CD14-positive monocyte (primary cell): ENCODE measurements around the gene TMEM247. TPM values are rescaled to one million over a fixed set of nuclear protein-coding genes. Genes with fewer than 3 reads are reported as not detected.

Source experiments
- DNase-seq, 3 donors: peaks; one replicate each; pipeline ENCODE4 v3.0.0-alpha.2; 2011 to 2022
- H2AFZ ChIP-seq: 2 replicates; pipeline ENCODE4 v1.6.0; 2012; ENCODE audit warnings: mild to moderate bottlenecking, low read depth, low read length, inconsistent platforms; ENCODE audit not compliant: insufficient read depth, poor library complexity, severe bottlenecking
- H3K27ac ChIP-seq, 2 donors: 1 replicate in 1 of 2; 2 replicates in 1 of 2; pipeline ENCODE4 v1.5.1; 2012 to 2013; ENCODE audit warnings: low read length in 2 of 2, control low read depth in 1 of 2, inconsistent platforms in 1 of 2, low read depth in 1 of 2, mild to moderate bottlenecking in 1 of 2
- H3K27me3 ChIP-seq, 2 donors: one replicate each; pipeline versions ENCODE4 v1.6.0 to v1.6.1; 2011 to 2013; ENCODE audit warnings: low read length in 2 of 2; ENCODE audit not compliant: control insufficient read depth in 2 of 2, insufficient read depth in 2 of 2
- H3K36me3 ChIP-seq, 2 donors: replicated peaks in 1 of 2; 1 replicate in 1 of 2; 2 replicates in 1 of 2; pipeline versions ENCODE4 v1.5.1 to v1.6.1; 2012 to 2013; ENCODE audit warnings: low read length in 2 of 2, control low read depth in 1 of 2, inconsistent platforms in 1 of 2, mild to moderate bottlenecking in 1 of 2; ENCODE audit not compliant: insufficient read depth in 2 of 2, control insufficient read depth in 1 of 2
- H3K4me1 ChIP-seq, 2 donors: 1 replicate in 1 of 2; 2 replicates in 1 of 2; pipeline versions ENCODE4 v1.5.1 to v1.6.1; 2012 to 2013; ENCODE audit warnings: low read length in 2 of 2, control low read depth in 1 of 2, inconsistent platforms in 1 of 2, mild to moderate bottlenecking in 1 of 2, moderate library complexity in 1 of 2; ENCODE audit not compliant: insufficient read depth in 2 of 2, control insufficient read depth in 1 of 2
- H3K4me2 ChIP-seq: replicated peaks from 2 replicates; pipeline ENCODE3; 2012; ENCODE audit warnings: low read length, moderate library complexity, mild to moderate bottlenecking; ENCODE audit not compliant: poor library complexity, severe bottlenecking; ENCODE audit errors: extremely low read depth
- H3K4me3 ChIP-seq, 3 experiments: fragments of 200-600 bp in 1 of 3; sonication (generic) in 1 of 3; replicated peaks in 1 of 3; 1 replicate in 2 of 3; 2 replicates in 1 of 3; pipeline ENCODE4 v1.5.1; 2011 to 2013; ENCODE audit warnings: low read length in 3 of 3, mild to moderate bottlenecking in 3 of 3, control low read depth in 2 of 3, low read depth in 2 of 3, inconsistent platforms in 1 of 3, moderate library complexity in 1 of 3
- H3K79me2 ChIP-seq: 2 replicates; pipeline ENCODE4 v1.6.0; 2012; ENCODE audit warnings: mild to moderate bottlenecking, control low read depth, inconsistent platforms, low read length, moderate library complexity; ENCODE audit not compliant: insufficient read depth
- H3K9ac ChIP-seq: 2 replicates; pipeline ENCODE4 v1.6.0; 2017; ENCODE audit warnings: low read length, mild to moderate bottlenecking; ENCODE audit not compliant: insufficient read depth, poor library complexity, severe bottlenecking
- H3K9me3 ChIP-seq, 2 donors: replicated peaks in 1 of 2; 1 replicate in 1 of 2; 2 replicates in 1 of 2; pipeline versions ENCODE4 v1.5.1 to v1.6.1; 2012 to 2013; ENCODE audit warnings: low read length in 2 of 2, control low read depth in 1 of 2; ENCODE audit not compliant: control insufficient read depth in 1 of 2, insufficient read depth in 1 of 2
- H4K20me1 ChIP-seq: 2 replicates; pipeline ENCODE4 v1.6.0; 2012; ENCODE audit warnings: mild to moderate bottlenecking, low read length, control low read depth, moderate library complexity; ENCODE audit not compliant: insufficient read depth
- H3K27ac Mint-ChIP-seq, 7 donors: one replicate each; pipeline ENCODE4 v1.8.0; 2020; ENCODE audit warnings: mild to moderate bottlenecking in 7 of 7, mixed read lengths in 7 of 7, moderate library complexity in 6 of 7, inconsistent platforms in 2 of 7
- H3K27me3 Mint-ChIP-seq, 3 donors: one replicate each; pipeline ENCODE4 v1.8.0; 2021 to 2022; ENCODE audit warnings: low read depth in 3 of 3, mild to moderate bottlenecking in 3 of 3, mixed read lengths in 3 of 3, moderate library complexity in 3 of 3, inconsistent platforms in 1 of 3
- H3K36me3 Mint-ChIP-seq, 2 donors: one replicate each; pipeline ENCODE4 v1.8.0; 2020; ENCODE audit warnings: mixed read lengths in 2 of 2, inconsistent platforms in 1 of 2, mild to moderate bottlenecking in 1 of 2
- H3K4me1 Mint-ChIP-seq: one replicate; pipeline ENCODE4 v1.8.0; 2020; ENCODE audit warnings: mild to moderate bottlenecking, mixed read lengths
- H3K4me3 Mint-ChIP-seq, 2 donors: one replicate each; pipeline ENCODE4 v1.8.0; 2020; ENCODE audit warnings: mild to moderate bottlenecking in 2 of 2, mixed read lengths in 2 of 2, moderate library complexity in 1 of 2
- H3K9me3 Mint-ChIP-seq, 7 donors: one replicate each; pipeline ENCODE4 v1.8.0; 2020 to 2022; ENCODE audit warnings: mixed read lengths in 7 of 7, mild to moderate bottlenecking in 6 of 7, moderate library complexity in 6 of 7, inconsistent platforms in 2 of 7
- WGBS: methylation state at CpG from one replicate; pipeline ENCODE4 v1.1.5; 2013; ENCODE audit warnings: missing lambda C conversion rate; ENCODE audit not compliant: insufficient coverage; 5-methylcytosine and 5-hydroxymethylcytosine counted together
- intact Hi-C, 2 donors: fragments of 100-400 bp; cut with micrococcal nuclease; formaldehyde crosslinking; loops; one replicate each; pipeline versions ENCODE4 v1.15.0 to v1.15.1; 2023
- polyA plus RNA-seq, 3 donors: library from polyadenylated mRNA; depleted of rRNA in 1 of 3; unstranded in 2 of 3; stranded (reverse) in 1 of 3; fragments of 300-500 nt in 2 of 3; fragments of >200 nt in 1 of 3; fragmentation: Illumina TruSeq in 2 of 3; gene quantifications; 1 replicate in 2 of 3; 2 replicates in 1 of 3; pipeline ENCODE4 v1.2.3, GENCODE V29; 2012 to 2021
- TF ChIP-seq, protein P1 (sequence below): fragments of 200-600 bp; IDR thresholded peaks from one replicate; pipeline ENCODE4 v1.8.0; 2022; ENCODE audit warnings: antibody characterized with exemption, mild to moderate bottlenecking

TMEM247 gene
- polyA plus RNA-seq, 3 donors: not detected

- Histone ChIP-seq H3K9ac (no peak overlapping the region), H3K27me3 (no peaks in the 10 kb centered on the region), H4K20me1 (no peaks in the 10 kb centered on the region), H3K79me2 (no peaks in the 10 kb centered on the region), H2AFZ (no peak overlapping the region), H3K9me3 (no peaks in the 10 kb centered on the region), H3K4me1 (peaks cover 35 to 40% of the 10 kb centered on the region in 2 donors), H3K4me2 (no peak overlapping the region), H3K36me3 (no peaks in the 10 kb centered on the region), H3K27ac (no peak overlapping the region), H3K4me3 (no peak overlapping the region)
- TF ChIP-seq, protein P1, sequence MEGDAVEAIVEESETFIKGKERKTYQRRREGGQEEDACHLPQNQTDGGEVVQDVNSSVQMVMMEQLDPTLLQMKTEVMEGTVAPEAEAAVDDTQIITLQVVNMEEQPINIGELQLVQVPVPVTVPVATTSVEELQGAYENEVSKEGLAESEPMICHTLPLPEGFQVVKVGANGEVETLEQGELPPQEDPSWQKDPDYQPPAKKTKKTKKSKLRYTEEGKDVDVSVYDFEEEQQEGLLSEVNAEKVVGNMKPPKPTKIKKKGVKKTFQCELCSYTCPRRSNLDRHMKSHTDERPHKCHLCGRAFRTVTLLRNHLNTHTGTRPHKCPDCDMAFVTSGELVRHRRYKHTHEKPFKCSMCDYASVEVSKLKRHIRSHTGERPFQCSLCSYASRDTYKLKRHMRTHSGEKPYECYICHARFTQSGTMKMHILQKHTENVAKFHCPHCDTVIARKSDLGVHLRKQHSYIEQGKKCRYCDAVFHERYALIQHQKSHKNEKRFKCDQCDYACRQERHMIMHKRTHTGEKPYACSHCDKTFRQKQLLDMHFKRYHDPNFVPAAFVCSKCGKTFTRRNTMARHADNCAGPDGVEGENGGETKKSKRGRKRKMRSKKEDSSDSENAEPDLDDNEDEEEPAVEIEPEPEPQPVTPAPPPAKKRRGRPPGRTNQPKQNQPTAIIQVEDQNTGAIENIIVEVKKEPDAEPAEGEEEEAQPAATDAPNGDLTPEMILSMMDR: no peak
- Mint-ChIP-seq H3K27ac (peak overlapping the region in 1 of 7 donors; percentile 42), H3K4me1 (peaks cover 43% of the 10 kb centered on the region), H3K27me3 (no peaks in the 10 kb centered on the region), H3K4me3 (no peak overlapping the region), H3K9me3 (no peaks in the 10 kb centered on the region), H3K36me3 (peaks cover 0 to 2% of the 10 kb centered on the region in 2 donors)
- WGBS: 93% methylated on average over 3 of the region's 4 CpGs
- intact Hi-C loops: no loop called here
- DNase-seq: no peak
These were observed 23.0 kb downstream of the TMEM247 start for GRCh38 chr2:46502291-46502885.

- intact Hi-C loops: no loop called here
- H3K36me3 Mint-ChIP-seq: peaks cover under 1 to 2% of the 10 kb centered on the region in 2 donors
- H3K9me3 ChIP-seq: no peaks in the 10 kb centered on the region
- DNase-seq: no peak
- H3K27ac ChIP-seq: no peak overlapping the region
- no peak overlapping the region for H3K4me2 ChIP-seq
- no peaks in the 10 kb centered on the region for H3K79me2 ChIP-seq
- no peak overlapping the region for H3K9ac ChIP-seq
- H3K27me3 Mint-ChIP-seq: no peaks in the 10 kb centered on the region
- H3K27ac Mint-ChIP-seq: peak overlapping the region in 1 of 7 donors; percentile 58
- 100% methylated on average over 1 of the region's 4 CpGs for WGBS
- no peaks in the 10 kb centered on the region for H3K36me3 ChIP-seq
- no peak overlapping the region for H3K4me3 ChIP-seq
- no peak overlapping the region for H3K4me3 Mint-ChIP-seq
- H3K4me1 Mint-ChIP-seq: peaks cover 32% of the 10 kb centered on the region
- TF ChIP-seq, protein P1: no peak
- no peak overlapping the region for H2AFZ ChIP-seq
- peaks cover 22 to 27% of the 10 kb centered on the region in 2 donors for H3K4me1 ChIP-seq
- no peaks in the 10 kb centered on the region for H4K20me1 ChIP-seq
- no peaks in the 10 kb centered on the region for H3K27me3 ChIP-seq
- no peaks in the 10 kb centered on the region for H3K9me3 Mint-ChIP-seq
These were observed 24.3 kb downstream of the TMEM247 start for GRCh38 chr2:46503686-46504085.
